NCI-H2196 treated with DMSO at 0.1 percent for 48 hours (cell line): ENCODE data around the gene TMEM79.

Source experiments
- DNase-seq: peaks from one replicate; lab custom pipeline; 2025; ENCODE audit not compliant: unreplicated experiment; lab: John Stamatoyannopoulos, UW

Gene TMEM79

GRCh38 chr1:156262461-156263287 lies 21.5 kb upstream of the TMEM79 start:
- DNase-seq, result no peak

- DNase-seq, result no peak
These were observed 20.9 kb upstream of the TMEM79 start for GRCh38 chr1:156263288-156263655.

- no peak for DNase-seq
These were observed 18.1 kb upstream of the TMEM79 start for GRCh38 chr1:156266051-156266450.

DNA sequence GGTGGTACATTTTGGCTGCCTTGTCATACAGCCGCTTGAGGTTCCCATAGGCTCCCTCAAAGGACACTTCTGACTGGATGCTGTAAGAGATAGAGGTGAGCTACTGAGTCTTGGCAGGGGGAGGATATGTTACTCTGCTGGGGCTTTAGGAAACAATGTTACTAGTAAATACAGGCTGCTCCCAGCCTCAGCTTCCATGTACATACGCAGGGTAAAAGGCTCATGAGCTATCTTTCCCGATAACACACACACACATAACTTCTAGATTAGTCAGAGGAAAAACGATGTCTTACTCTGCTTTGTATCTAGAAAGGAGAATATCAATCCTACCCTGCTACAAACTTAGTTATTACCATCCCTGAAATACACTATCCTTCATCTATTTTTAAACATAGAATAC lies 15.8 kb upstream of the TMEM79 start:
- DNase-seq, result no peak

DNA sequence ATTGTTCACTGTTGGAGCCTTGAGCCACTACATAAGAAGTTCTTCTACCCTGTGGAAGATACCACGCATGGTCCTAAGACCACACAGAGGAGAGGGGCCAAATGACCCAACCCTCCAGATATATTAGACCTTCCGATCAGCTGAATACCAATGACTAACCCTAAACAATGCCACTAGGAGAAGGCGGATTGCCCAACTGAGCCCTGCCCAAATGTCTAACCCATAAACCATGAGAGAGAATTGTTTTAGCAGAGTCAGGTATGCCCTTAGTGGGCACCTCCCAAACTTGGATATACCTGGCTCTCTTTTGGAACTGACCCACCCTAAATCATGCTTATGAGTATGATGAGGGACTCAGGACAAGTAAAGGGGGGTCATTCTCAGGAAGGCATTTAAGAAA lies 13.8 kb upstream of the TMEM79 start:
- no peak for DNase-seq

- no peak for DNase-seq
These were observed 7.6 kb upstream of the TMEM79 start for GRCh38 chr1:156276532-156276931.

DNA sequence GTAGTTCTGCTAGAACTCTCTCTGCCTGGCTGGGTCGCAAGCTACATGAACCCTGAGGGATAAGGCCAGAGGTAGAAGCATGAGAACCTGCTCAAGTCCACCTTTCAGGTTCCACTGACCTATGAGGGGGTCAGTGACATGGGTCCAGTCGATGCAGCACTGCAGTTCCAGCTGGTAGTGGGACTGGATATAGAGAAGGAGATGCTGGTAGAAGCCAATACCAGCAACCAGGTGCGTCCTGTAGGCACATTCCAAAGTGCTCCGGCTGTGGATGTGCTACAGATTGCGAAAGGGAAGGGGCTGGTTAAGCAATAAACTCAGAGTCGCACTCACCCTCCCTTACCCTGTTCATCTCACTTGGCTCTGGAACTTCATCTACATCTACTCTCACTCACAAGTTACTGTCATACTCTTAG lies 7.2 kb upstream of the TMEM79 start:
- DNase-seq, result no peak

DNA sequence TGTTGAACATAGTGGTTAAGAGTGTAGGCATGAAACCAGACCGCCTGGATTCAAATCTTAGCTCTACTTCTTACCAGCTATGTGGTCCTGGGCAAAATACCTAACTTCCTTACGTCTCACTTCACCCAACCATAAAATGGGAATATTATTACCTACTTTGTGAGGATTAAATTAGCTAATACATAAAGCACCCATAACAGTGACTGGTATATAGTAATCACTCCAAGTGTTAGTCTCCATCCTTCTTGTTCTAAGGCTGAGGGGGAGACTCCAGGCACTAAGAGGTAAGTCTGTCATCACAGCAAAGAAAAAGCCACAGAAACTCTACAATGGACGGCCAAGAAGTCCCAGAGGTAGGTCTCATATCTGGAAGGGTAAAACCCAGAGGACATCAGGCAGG lies 4.3 kb upstream of the TMEM79 start:
- no peak for DNase-seq

- no peak for DNase-seq
These were observed 2.8 kb upstream of the TMEM79 start for GRCh38 chr1:156281281-156281680.

- peak; percentile 25 for DNase-seq
These were observed 2.2 kb upstream of the TMEM79 start for GRCh38 chr1:156281693-156282478.

- peak; percentile 95 for DNase-seq
These were observed 1.5 kb upstream of the TMEM79 start, which contains the start of gene SMG5 for GRCh38 chr1:156282479-156283222. SMG5 (minus strand) TSS chr1:156282825; CDS start chr1:156282680, 145 bp downstream.

- no peak for DNase-seq
These were observed 604 bp upstream of the TMEM79 start for GRCh38 chr1:156283521-156283920.

- DNase-seq, result no peak
These were observed 632 bp downstream of the TMEM79 start for GRCh38 chr1:156284757-156285156.

DNA sequence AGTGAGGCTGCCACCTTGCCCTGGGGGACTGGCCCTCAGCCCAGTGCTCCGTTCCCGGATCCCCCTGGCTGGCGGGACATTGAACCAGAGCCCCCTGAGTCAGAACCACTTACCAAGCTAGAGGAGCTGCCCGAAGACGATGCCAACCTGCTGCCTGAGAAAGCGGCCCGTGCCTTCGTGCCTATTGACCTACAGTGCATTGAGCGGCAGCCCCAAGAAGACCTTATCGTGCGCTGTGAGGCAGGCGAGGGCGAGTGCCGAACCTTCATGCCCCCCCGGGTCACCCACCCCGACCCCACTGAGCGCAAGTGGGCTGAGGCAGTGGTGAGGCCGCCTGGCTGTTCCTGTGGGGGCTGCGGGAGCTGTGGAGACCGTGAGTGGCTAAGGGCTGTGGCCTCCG lies 1.3 kb downstream of the TMEM79 start:
- no peak for DNase-seq

- DNase-seq, result no peak
These were observed 1.9 kb downstream of the TMEM79 start for GRCh38 chr1:156286061-156286460.

- no peak for DNase-seq
These were observed 5.7 kb downstream of the TMEM79 start for GRCh38 chr1:156289857-156290256.

DNA sequence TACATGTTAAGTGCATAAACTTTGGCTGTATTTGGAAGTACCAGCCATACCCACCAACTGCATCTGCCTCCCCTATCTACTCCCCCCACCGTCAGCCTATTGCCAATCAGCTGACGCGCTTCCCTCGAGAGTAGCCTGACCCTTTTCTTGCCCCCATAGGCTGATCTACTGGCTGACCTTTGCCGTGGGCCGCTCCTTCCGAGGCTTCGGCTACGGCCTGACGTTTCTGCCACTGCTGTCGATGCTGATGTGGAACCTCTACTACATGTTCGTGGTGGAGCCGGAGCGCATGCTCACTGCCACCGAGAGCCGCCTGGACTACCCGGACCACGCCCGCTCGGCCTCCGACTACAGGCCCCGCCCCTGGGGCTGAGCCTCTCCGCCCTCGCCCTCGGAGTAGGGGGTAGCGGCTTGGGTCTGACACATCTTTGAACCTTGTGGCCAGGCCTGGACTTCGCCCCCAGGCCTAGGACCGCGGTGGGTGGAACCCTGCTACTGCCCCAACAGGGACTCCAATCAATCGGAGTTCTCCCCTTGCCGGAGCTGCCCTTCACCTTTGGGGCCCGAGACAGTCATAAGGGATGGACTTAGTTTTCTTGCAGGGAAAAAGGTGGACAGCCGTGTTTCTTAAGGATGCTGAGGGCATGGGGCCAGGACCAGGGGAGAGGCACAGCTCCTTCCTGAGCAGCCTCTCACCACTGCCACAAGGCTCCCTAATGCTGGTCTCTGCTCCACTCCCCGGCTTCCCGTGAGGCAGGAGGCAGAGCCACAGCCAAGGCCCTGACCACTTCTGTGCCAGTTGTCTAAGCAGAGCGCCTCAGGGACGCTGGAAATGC lies 7.3 kb downstream of the TMEM79 start:
- DNase-seq, result peak; percentile 38

DNA sequence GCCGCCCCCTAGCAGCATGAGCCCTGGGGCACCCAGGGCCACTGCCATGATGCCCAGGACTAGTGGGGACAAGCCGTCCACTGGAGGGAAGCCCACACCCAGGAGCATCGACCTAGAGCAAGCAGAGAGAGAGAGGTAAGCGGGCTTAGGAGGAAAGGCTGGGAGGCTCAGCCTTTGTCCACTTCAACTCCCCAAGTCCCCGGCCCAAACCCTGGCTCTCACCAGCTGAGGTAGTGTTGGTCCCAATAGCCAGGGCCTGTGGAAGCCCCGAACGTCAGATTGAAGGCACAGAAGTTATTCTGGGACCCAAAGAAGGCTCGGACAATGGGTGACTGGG lies 8.9 kb downstream of the TMEM79 start:
- DNase-seq, result no peak

DNA sequence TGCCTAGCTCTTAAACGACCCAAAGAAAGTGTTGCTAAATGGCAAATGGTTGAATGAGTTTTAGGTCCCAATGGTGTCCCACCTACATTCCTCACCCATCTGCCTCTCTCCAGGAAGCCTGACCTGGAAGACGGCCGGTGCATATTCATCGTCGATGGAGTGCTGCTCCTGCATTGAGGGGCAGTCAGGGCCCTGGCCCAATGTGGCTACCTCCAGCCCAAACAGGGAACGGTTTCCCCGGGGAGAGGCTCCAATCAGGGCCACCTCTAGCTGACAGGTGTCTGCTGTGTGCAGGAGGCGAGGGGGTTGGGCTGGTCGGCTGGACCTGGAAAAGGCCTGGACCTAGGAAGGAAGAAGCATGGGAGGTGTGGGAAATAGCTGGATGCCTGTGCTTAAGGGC lies 9.8 kb downstream of the TMEM79 start:
- DNase-seq, result no peak

- DNase-seq, result peak; percentile 11
These were observed 11.3 kb downstream of the TMEM79 start, which contains the start of gene GLMP for GRCh38 chr1:156295391-156295947. GLMP (minus strand) TSS chr1:156295679; CDS start chr1:156295645, 34 bp downstream.
